ENCODE data around the gene MED27. TPM values are rescaled to one million over a fixed set of nuclear protein-coding genes. Genes with fewer than 3 reads are reported as not detected.

The MED27 gene
- total RNA-seq, 1 donor from 2014 or later, result 24.1 TPM

- Mint-ChIP-seq H3K4me3 (ENCODE audit: unreplicated experiment) (no peak overlapping the region), H3K27ac (ENCODE audit: unreplicated experiment) (no peak overlapping the region), H3K9me3 (ENCODE audit: unreplicated experiment) (no peaks in the 10 kb centered on the region), H3K36me3 (ENCODE audit: unreplicated experiment) (peaks cover 7% of the 10 kb centered on the region), H3K4me1 (ENCODE audit: unreplicated experiment) (peaks cover 3% of the 10 kb centered on the region), H3K27me3 (ENCODE audit: unreplicated experiment) (no peaks in the 10 kb centered on the region)
- TF ChIP-seq CTCF (IDR thresholded peaks at IDR 0.05), result no peak
- no peak for DNase-seq (ENCODE audit: extremely low spot score, unreplicated experiment)
Measured at GRCh38 chr9:131965103-131965502, 114.6 kb downstream of the MED27 start.

GRCh38 chr9:131963072-131964030 lies 116.3 kb downstream of the MED27 start:
- H3K4me1 Mint-ChIP-seq (ENCODE audit: unreplicated experiment), result peaks cover 3% of the 10 kb centered on the region
- H3K9me3 Mint-ChIP-seq (ENCODE audit: unreplicated experiment), result no peaks in the 10 kb centered on the region
- DNase-seq (ENCODE audit: extremely low spot score, unreplicated experiment), result no peak
- H3K4me3 Mint-ChIP-seq (ENCODE audit: unreplicated experiment), result no peak overlapping the region
- no peaks in the 10 kb centered on the region for H3K27me3 Mint-ChIP-seq (ENCODE audit: unreplicated experiment)
- peaks cover 7% of the 10 kb centered on the region for H3K36me3 Mint-ChIP-seq (ENCODE audit: unreplicated experiment)
- TF ChIP-seq CTCF (IDR thresholded peaks at IDR 0.05), result no peak
- H3K27ac Mint-ChIP-seq (ENCODE audit: unreplicated experiment), result no peak overlapping the region

GRCh38 chr9:131961496-131961880 lies 118.2 kb downstream of the MED27 start:
- no peak for TF ChIP-seq CTCF (IDR thresholded peaks at IDR 0.05)
- Mint-ChIP-seq H3K27ac (ENCODE audit: unreplicated experiment) (no peak overlapping the region), H3K9me3 (ENCODE audit: unreplicated experiment) (no peaks in the 10 kb centered on the region), H3K27me3 (ENCODE audit: unreplicated experiment) (no peaks in the 10 kb centered on the region), H3K36me3 (ENCODE audit: unreplicated experiment) (peaks cover 9% of the 10 kb centered on the region), H3K4me3 (ENCODE audit: unreplicated experiment) (no peak overlapping the region), H3K4me1 (ENCODE audit: unreplicated experiment) (peaks cover 3% of the 10 kb centered on the region)
- DNase-seq (ENCODE audit: extremely low spot score, unreplicated experiment), result no peak

GRCh38 chr9:131960851-131961495 lies 118.7 kb downstream of the MED27 start:
- H3K4me1 Mint-ChIP-seq (ENCODE audit: unreplicated experiment), result peaks cover 3% of the 10 kb centered on the region

More at GRCh38 chr9:131960851-131961495, 118.7 kb downstream of the MED27 start:
- Mint-ChIP-seq H3K9me3 (ENCODE audit: unreplicated experiment) (no peaks in the 10 kb centered on the region), H3K4me3 (ENCODE audit: unreplicated experiment) (no peak overlapping the region), H3K27ac (ENCODE audit: unreplicated experiment) (no peak overlapping the region), H3K36me3 (ENCODE audit: unreplicated experiment) (peaks cover 9% of the 10 kb centered on the region), H3K27me3 (ENCODE audit: unreplicated experiment) (no peaks in the 10 kb centered on the region)
- TF ChIP-seq CTCF (IDR thresholded peaks at IDR 0.05), result no peak
- no peak for DNase-seq (ENCODE audit: extremely low spot score, unreplicated experiment)

Data from osteocyte (in vitro differentiated cells).